HuH-7.5 (cell line): ENCODE measurements around the gene RPL38.
A peak's percentile ranks its signal among the peaks of the same experiment; 100 is the strongest.

Source experiments
- DNase-seq: peaks from one replicate; pipeline ENCODE4 v3.0.0; 2011; ENCODE audit warnings: low spot score

The RPL38 gene

DNA sequence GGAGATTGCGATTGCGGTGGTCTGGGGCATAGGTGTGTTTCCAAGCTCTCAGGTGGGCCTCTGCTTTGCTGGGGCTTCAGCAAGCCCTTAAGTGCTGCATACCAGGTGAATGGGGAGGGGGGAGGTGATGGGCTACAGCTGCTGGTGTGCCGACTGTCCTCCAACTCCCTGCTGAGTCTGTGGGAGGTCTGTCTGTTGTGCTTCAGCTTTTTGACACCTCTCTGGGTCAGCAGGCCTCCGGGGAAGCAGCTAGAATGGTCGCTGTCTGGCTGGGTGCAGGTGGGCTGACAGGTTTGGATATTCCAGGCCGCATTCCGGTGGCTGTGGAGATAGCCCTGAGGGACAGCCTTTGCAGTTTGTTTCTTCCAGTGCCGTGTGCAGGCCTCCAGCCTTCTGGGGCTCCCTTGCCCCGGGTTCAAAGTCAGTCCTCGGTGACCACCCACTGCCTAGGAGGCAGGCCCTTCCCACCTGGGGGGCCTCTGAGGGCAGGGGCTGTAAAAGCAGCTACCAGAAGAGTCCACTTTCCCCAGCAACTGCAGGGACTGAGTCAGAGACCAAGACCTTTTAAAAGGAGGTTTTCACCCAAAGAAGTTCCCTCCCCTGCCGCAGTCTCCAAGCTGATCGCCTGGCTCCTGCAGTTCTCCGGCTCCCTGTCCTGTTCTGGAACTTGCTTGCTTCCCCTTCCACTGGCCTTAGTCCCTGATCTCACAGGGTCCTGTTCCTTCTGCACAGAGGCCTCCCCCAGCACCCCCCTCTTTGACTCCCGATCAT lies 7.8 kb downstream of the RPL38 start:
- DNase-seq, result no peak

DNA sequence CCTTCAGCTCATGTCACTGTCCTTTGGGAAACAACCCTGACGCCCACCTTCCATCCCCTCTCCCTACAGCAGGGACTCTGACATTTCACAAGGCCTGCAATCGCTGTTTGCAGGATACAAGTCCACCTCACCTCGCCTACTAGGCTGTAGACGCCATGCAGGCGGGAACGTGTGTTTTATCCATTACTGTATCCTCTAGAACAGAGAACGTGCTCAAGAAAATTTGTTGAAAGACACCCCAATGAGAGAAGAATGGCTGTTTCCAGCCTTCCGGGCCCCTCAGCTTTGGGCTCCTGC lies 8.4 kb downstream of the RPL38 start:
- no peak for DNase-seq

DNA sequence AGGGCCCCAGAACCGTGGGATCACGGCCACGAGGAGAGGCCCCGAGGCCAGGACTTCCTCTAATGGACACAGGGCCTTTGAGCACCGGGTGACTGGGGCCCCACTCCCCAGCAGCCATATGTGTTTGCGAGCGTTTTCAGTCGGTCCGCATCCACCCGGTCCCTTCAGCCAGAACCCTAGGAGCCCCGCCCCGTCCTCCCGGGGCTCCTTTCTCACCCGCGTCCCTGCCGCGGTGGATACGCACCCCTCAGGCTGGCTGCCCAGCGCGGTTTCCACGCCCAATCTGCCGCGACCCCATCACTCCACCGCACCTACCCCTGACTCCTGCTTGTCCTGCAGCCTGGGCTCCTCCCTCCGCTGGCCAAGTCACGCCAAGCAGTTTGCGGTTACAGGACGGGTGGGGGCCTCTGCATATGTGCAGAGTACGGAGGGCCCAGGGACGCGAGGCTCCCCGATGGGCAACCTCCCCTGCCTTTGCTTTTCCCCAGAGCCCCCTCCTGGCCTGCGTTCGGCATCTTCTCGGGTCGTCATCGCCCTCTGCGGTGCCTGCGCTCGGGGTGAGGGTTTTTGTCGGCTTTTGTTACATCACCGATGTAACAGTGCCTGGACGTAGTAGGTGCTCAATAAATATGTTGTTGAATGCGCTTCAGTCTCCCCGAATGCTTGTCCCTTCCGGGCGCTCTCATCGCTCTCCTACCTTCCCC lies 8.9 kb downstream of the RPL38 start:
- DNase-seq, result no peak

DNA sequence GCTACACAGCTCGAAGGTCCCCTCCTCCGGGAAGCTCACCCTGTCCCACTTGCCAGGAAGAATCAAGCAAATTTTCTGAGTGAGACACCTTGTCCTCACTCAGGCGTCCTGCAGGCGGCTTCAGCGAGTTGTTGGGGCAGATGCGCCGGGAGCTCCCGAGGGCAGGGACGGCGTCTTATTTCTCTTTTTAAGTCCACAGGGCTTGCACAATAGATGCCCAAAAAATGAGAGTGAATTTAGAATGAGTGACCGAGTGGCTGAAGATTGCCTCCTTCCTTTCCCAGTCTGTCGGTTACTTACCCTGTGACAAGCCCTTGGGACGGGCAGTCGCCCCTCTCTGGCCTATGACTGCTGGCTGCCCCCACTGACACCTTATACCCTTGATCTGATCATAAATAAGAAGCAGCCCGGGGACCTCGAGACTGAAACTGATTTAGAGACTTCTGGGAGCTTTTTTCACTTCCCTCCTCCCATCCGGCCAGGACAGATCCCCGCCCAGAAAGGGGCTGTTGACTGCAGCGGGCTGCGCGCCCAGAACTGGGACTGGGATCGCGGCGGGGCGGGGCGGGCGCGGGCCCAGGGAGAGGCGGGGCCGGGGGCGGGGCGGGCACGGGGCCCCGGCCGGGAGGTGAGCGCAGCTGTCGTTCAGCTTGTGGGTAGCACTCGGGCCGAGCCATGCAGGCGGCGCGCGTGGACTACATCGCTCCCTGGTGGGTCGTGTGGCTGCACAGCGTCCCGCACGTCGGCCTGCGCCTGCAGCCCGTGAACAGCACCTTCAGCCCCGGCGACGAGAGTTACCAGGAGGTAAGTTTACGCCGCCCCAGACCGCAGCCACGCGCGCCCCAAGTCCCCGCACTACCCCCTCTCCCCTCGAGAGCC lies 9.7 kb downstream of the RPL38 start, which contains the start of gene TTYH2:
Gene TTYH2 (plus strand): TSS at position 659 of the 879 bp plus-strand sequence. CDS start 17 bp downstream, at position 676.
- peak; percentile 76 for DNase-seq

DNA sequence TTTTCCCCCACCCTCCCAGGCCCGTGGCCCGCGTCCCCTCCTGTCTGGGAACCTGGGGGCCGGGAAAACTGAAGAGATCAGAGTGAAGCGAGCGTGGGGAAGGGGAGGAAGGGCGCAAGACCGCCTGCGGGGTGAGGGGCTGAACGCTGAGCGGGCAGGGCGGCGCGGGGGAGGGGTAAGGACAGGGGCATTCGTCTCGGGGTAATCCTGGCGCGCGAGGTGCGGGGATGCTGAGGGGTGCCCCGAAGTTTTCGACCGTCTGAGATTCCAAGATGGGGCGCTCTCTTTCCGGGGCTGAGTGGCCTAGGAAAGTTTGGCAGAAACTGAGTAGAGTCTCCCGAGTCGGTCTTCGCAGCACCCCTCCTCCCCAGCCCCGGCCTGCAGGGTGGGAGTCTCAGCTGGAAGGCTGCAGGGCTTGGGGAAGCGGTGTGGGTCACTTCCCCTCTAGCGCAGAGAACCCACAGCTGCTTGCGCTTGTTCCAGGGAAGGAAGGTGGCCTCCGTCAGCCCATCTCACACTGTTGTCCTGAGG lies 10.4 kb downstream of the RPL38 start:
- no peak for DNase-seq

DNA sequence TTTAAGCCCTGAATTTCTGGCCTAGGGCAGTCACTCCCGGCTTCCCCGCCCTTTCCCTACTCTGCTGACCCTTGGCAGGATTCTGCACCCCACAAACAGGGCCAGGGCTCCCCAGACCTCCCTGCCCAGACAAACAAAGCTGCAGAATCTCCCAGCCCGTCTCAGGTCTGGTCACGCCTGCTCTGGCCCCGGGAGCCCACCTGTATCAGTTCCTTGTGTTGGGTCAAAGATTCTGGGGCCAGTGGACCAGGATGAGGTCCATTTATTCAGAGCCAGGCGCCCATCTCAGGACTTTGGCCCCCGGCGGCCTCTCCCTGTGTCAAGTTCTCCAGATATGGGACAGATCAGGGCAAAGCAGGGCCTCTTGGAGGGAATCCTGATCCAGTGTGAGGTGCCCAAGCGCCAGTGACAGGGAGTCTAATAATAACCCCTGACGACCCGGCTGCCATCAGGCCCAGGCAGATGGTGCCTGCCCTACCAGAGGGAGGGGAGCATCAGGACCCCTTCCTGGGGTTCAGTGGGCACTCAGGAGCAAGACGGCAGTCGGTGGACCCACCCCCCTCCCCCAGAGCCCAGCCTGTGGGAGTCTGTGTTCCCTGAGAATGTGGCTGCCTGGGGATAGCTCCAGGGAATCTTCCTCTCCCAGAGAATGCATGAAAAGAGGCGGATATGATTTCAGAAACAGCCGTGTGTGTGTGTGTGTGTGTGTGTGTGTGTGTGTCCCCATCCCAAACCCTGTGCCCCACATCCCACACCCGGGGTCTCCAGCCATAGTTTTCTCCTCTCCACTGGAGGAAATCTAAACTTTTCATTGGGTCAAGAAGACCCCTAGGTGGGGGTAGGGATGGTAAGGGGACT lies 11.2 kb downstream of the RPL38 start:
- no peak for DNase-seq

DNA sequence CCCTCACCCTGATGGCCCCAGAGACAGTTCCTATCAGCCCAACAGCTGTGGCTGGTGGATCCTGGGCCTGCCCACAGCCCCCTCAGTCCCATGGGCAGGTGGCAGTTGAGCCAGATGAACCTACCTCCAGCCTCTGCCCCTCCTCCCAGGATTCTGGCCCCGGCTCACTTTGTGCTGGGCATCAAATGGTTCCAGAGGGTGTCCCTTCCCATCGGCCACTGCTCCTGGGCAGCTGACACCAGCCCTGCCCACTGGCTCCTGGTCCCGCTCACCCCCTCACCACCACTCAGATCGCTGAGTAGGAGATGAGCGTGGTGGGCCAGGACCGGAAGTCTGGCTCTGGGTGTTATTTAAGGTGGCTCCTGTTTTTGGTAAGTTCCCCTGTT lies 11.9 kb downstream of the RPL38 start:
- DNase-seq, result no peak

DNA sequence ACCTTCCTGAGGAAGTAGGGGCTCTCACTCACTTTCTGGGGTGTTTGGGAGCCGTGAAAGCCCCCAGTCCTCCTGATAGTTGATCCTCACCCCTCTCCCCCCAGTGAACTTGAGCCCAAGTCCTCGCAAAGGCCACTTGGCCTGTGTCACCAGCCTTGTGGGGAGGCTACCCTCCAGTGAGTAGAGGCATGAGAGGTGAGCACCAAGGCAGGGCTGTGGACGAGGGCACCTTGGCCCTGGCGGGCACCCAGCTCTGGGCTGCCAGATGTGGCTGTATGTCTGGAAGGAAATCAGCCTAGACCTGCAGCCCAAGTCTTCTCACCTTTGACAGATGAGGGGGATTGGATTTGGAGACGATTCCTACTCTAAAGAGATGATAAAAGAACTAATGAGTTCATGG lies 13.0 kb downstream of the RPL38 start:
- no peak for DNase-seq

DNA sequence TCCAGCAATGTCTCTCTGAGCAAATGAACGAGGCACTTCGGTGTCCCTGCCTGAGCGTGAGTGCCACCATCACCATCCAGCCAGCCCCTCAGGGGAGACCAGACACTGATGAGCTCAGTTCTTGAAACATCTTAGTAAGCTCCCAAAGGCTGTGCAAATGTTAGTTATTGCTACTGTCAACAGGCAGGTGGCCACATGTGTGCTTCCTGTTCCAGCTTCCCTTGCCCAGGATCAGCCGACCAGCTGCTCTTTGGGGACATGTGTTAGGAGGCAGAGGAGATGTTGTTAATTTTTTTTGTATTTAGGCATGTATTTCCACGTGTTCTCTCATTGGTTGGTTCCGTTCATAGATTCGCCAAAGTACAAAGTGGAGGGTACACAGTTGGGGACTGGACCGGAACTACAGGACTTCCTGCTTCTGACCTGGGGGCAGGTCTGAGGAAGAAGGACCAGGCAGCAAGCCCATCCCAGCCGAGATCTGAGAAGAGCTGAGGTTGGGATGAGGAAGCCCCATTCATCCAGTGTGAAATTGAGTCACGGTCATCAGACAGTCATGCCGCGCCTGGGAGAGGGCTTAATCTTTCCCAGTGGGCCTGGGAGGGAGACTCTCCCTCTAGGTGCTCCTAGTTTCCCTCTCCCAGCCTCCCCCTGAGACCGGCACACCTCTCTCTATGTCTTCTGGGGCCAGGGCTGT lies 13.7 kb downstream of the RPL38 start:
- DNase-seq, result no peak

DNA sequence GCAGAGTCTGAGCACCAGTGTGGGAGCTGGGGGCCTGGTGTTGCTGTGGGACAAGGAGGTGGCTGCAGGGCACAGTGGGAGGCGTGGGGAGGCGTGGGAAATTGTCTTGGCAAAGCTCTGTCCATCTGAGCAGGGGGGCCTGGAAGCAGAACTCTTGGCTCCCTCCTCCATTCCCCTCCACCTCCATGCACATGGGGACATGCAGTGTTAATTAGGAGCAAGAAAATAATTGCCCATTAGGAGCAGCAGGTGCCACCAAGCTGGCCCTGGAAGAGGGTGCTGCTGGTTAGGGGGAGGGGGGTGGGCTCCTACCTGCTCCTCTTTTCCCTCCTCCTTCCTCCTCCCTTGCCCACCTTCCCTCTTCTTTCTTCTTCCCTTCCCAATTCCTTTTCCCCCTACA lies 14.4 kb downstream of the RPL38 start:
- no peak for DNase-seq

DNA sequence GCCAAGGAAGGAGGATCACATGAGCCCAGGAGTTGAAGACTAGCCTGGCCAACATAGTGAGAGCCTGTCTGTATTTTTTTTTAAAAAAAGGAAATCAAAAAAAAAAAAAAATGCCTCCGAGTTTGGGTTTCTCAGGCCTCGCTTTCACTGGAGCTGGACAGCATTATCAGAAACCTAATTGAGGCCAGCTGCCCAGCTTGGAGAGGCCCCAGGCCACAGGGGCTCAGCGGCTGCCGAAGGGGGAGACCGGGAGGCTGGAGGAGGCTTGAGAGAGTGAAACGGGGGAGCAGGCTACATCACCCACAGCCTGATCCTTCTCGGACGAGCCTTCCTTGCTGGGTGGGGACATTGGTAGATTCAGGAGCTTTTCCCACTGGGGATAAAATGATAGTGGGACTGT lies 15.0 kb downstream of the RPL38 start:
- no peak for DNase-seq

DNA sequence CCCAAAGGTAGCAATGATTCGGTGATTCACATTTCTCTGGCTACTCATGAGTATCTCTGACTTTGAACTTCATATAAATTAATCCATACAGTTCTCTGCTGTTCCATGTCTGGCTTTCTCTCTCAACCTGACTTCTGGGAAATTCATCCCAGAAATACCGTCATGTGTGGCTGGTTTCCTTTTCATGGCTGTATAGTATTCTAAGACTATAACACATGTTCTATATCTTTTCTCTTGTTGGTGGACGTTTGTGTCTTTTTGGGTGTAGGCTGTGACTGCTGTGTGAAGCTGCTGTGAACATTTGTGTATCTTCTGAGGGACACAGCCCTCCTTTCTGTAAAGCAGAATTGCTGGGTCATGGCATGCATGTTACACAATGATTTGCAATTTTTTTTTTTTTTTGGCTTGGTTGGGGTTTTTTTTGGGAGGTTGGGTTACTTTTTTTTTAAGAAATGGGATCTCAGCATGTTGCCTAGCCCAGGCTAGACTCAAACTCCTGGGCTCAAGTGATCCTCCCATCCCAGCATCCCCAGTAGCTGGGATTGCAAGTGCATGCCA lies 16.2 kb downstream of the RPL38 start:
- no peak for DNase-seq

DNA sequence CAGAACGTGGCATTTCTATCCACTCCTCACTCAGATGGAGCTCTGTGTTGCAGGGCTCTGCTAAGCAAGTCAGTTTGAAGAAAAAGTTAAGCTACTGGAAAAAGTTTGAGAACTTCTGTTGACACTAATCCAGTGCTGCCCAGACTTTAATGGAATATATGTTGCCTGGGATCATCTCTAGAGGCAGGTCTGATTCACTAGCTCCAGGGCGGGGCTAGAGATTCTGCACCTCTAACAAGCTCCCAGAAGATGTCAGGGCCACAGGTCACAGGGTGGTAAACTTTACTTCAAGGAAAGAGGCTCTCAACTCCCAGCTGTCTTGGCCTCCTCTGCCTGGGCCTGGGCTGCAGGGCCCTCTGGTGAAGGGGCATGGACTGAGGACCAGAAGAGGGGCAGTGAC lies 16.7 kb downstream of the RPL38 start:
- no peak for DNase-seq

DNA sequence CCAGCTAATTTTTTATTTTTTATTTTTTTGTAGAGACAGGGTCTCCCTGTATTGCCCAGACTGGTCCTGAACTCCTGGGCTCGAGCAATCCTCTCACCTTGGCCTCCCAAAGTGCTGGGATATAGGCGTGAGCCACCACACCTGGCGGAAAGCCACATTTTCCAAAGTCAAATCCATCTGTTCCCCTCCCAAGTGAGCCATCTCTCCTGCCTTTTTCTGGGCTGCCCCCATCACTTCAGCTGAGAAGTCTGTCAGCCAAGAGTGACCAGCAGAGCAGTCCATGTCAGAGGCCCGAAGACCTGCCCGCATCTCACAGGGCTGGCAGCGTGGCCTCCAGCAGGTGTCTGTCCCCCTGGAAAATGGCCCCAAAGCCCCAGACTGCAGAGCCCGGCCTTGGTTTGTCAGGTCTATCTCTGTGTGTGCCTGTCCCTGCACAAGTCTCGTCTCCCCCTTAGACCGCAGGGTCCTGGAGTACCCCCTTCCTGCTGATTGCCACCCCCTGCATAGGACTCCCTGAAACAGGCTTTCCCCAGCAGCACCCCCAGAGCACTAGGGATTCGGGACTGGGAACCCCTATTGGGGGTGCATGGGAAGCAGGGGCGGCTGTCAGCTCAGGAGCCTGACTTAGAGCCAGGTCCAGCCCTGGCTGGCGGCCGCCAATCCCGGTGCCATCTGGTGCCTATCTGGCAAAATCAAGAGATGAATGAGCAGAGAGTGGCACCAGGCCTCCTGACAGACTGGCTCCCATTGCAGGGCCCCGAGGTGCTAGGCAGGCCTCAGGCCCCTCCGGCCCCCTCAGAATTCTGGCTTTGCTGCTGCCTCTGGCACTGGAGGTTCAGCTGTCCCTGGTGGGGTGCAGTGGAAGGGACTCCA lies 17.7 kb downstream of the RPL38 start:
- no peak for DNase-seq

DNA sequence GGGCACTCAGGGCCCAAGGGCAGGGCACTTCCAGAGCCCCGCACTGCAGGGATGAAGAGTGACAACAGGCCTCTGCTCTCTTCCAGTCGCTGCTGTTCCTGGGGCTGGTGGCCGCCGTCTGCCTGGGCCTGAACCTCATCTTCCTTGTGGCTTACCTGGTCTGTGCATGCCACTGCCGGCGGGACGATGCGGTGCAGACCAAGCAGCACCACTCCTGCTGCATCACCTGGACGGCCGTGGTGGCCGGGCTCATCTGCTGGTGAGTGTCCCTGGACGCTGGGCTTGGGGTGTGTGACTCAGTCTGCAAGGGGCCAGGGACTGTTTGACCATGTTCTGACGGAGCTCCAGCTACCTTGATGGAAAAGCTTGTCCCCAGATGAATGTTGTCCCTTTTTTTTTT lies 18.9 kb downstream of the RPL38 start:
- DNase-seq, result no peak

DNA sequence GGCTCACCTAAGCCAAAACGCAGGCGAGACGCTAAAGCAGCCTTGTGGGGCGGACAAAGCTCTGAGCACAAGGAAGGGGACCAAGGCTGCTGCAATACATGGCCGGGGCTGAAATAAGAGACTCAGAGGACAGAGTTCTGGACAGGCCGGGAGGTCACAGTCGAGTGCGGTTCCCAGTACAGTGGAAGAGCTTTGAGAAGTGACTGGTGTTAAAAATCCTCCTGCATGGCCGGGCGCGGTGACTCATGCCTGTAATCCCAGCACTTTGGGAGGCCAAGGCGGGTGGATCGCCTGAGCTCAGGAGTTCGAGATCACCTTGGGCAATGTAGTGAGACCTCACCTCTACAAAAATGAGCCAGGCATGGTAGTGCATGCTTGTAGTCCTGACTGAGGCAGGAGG lies 20.4 kb downstream of the RPL38 start:
- DNase-seq, result no peak

DNA sequence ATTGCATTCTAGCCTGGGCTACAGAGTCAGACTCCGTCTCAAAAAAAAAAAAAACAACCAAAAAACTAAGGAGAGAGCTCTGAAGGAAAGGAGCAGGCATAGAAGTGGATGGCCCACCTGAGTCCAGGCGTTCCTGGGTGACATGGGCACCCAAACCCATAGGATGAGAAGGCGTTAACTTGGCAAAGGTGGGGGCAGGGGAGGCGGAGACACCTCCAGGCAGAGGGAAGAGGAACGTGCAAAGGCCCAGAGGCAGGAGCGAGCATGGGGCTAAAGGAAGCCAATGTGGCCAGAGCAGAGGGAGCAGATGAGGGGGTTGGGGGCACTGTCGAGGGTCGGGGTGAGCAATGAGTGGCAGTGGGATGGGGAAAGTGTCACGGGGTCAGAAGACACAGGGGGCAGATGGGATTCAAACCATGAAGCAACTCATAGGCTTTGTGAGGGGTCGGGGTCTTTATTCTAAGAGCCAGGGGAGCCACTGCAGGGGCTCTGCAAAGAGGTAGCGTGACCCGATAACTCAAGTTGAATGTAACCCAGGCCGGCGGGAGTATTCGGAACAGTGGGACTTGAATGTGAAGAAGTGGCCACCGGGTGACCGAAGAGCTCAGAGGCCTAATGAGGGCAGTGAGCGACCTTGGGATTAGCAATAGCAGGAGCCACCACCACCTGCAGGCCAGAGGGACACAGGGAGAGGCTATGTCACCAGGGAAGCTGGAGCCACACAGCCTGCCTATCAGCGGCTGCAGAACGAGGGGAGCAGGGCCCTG lies 21.7 kb downstream of the RPL38 start:
- no peak for DNase-seq

DNA sequence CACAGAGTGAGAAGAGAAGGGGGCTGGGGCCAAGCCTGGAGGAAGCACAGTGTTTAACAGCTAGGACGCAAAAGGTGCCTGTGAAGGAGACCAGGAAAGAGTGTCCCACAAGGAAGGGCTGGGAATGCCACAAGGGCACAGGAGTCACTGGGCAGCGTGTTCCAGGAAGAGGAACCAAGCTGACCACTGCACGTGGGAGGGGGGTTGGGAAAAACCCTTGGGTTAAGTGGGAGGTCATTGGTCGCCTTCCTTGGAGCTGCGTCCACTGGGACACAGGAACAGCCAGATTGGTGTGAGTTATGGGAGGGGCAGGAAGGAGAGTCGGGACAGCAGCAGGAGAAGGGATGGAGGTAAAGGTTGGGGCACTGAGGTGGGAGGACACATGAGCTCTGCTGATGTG lies 22.8 kb downstream of the RPL38 start:
- no peak for DNase-seq
